ENCODE results near the gene THSD4.

THSD4 gene

GRCh38 chr15:71600237-71600636, 485.0 kb downstream of the THSD4 start:
- no peak for DNase-seq

GRCh38 chr15:71601038-71601834, 486.0 kb downstream of the THSD4 start:
- no peak for DNase-seq

GRCh38 chr15:71603379-71603778, 488.1 kb downstream of the THSD4 start:
- DNase-seq, result no peak

GRCh38 chr15:71607383-71607782, 492.1 kb downstream of the THSD4 start:
- no peak for DNase-seq

- DNase-seq, result no peak
These were observed 495.7 kb downstream of the THSD4 start for GRCh38 chr15:71610728-71611552.

- no peak for DNase-seq
These were observed 496.5 kb downstream of the THSD4 start for GRCh38 chr15:71611553-71612396.

GRCh38 chr15:71612397-71612722, 497.1 kb downstream of the THSD4 start:
- no peak for DNase-seq

GRCh38 chr15:71612869-71613268, 497.6 kb downstream of the THSD4 start:
- no peak for DNase-seq

- no peak for DNase-seq
These were observed 507.8 kb downstream of the THSD4 start for GRCh38 chr15:71623111-71623510.

GRCh38 chr15:71626596-71627088, 511.4 kb downstream of the THSD4 start:
- DNase-seq, result no peak

GRCh38 chr15:71627188-71627587, 511.9 kb downstream of the THSD4 start:
- no peak for DNase-seq

- DNase-seq, result no peak
These were observed 512.3 kb downstream of the THSD4 start for GRCh38 chr15:71627604-71628003.

- DNase-seq, result no peak
These were observed 513.9 kb downstream of the THSD4 start for GRCh38 chr15:71628988-71629770.

- no peak for DNase-seq
These were observed 514.7 kb downstream of the THSD4 start for GRCh38 chr15:71629781-71630474.

GRCh38 chr15:71630475-71630809, 515.2 kb downstream of the THSD4 start:
- DNase-seq, result no peak

GRCh38 chr15:71632576-71633195, 517.4 kb downstream of the THSD4 start:
- no peak for DNase-seq

GRCh38 chr15:71634820-71635560, 519.7 kb downstream of the THSD4 start:
- DNase-seq, result no peak

GRCh38 chr15:71635735-71636134, 520.5 kb downstream of the THSD4 start:
- DNase-seq, result no peak

GRCh38 chr15:71638876-71639275, 523.6 kb downstream of the THSD4 start:
- no peak for DNase-seq

GRCh38 chr15:71639471-71639870, 524.2 kb downstream of the THSD4 start:
- no peak for DNase-seq

GRCh38 chr15:71643918-71644317, 528.6 kb downstream of the THSD4 start:
- no peak for DNase-seq
